K562 (cell line): ENCODE measurements around the gene ASRGL1. TPM values are rescaled to one million over a fixed set of nuclear protein-coding genes. Genes with fewer than 3 reads are reported as not detected.

ENCODE experiments used
- C11orf30 ChIP-seq: fragments of 450-650 bp; IDR thresholded peaks from 2 replicates; pipeline ENCODE4 v1.6.1; 2016; ENCODE audit warnings: low read depth, mild to moderate bottlenecking
- CBFA2T3 ChIP-seq: fragments of 450-650 bp; IDR thresholded peaks from 2 replicates; pipeline ENCODE4 v1.6.1; 2017
- CBX5 ChIP-seq: IDR thresholded peaks from 2 replicates; pipeline ENCODE4 v1.6.1; 2014; ENCODE audit warnings: low read depth, borderline replicate concordance
- FIP1L1 ChIP-seq: fragments of 200-400 bp; formaldehyde crosslinking; IDR thresholded peaks from 2 replicates; pipeline ENCODE4 v1.6.1; 2018; ENCODE audit warnings: mild to moderate bottlenecking, low read depth, low read length; ENCODE audit not compliant: poor library complexity, severe bottlenecking
- GABPB2 ChIP-seq: fragments of 250-450 bp; sonication (Bioruptor Pico); conservative IDR thresholded peaks from 2 replicates; pipeline ENCODE4 v1.5.1; 2021; ENCODE audit warnings: mild to moderate bottlenecking
- HIVEP1 ChIP-seq: fragments of 250-450 bp; sonication (Bioruptor Pico); IDR thresholded peaks from 2 replicates; pipeline ENCODE4 v1.4.0; 2020; ENCODE audit warnings: mild to moderate bottlenecking
- HMGN3 ChIP-seq: IDR thresholded peaks from 2 replicates; pipeline ENCODE4 v1.6.1; 2011; ENCODE audit warnings: borderline replicate concordance, low read depth, mild to moderate bottlenecking, mixed read lengths, low read length; ENCODE audit not compliant: insufficient read length; ENCODE audit errors: extremely low read depth
- IRF9 ChIP-seq: fragments of 450-650 bp; IDR thresholded peaks from 2 replicates; pipeline ENCODE4 v1.6.1; 2016; ENCODE audit warnings: missing biosample characterization, missing genetic modification characterization
- MCM5 ChIP-seq: fragments of 450-650 bp; IDR thresholded peaks from 2 replicates; pipeline ENCODE4 v1.6.1; 2016; ENCODE audit warnings: low read depth
- MYC ChIP-seq, 2 experiments: fragments of 250-450 bp in 1 of 2; sonication (Bioruptor Pico) in 1 of 2; IDR thresholded peaks; 2 replicates each; pipeline versions ENCODE4 v1.5.1 to v1.6.1; 2012 to 2021; ENCODE audit warnings: low read depth in 2 of 2, borderline replicate concordance in 1 of 2, improper control_type of control experiment in 1 of 2, low read length in 1 of 2, mild to moderate bottlenecking in 1 of 2, moderate library complexity in 1 of 2
- NELFE ChIP-seq: IDR thresholded peaks from 2 replicates; pipeline ENCODE4 v1.6.1; 2011; ENCODE audit warnings: mild to moderate bottlenecking; ENCODE audit not compliant: insufficient read depth, insufficient read length
- NR1H2 ChIP-seq: sonication (generic); formaldehyde crosslinking; IDR thresholded peaks from 2 replicates; pipeline ENCODE4 v1.4.0; 2020; ENCODE audit warnings: mild to moderate bottlenecking, missing genetic modification reagents
- NR4A1 ChIP-seq, 2 experiments: fragments of 250-450 bp in 1 of 2; fragments of 450-650 bp in 1 of 2; sonication (Bioruptor Pico) in 1 of 2; IDR thresholded peaks; 2 replicates each; pipeline versions ENCODE4 v1.4.0 to v1.6.1; 2016 to 2020; ENCODE audit warnings: mild to moderate bottlenecking in 2 of 2, missing compliant biosample characterization in 1 of 2, missing genetic modification characterization in 1 of 2, moderate library complexity in 1 of 2
- NRF1 ChIP-seq, 2 experiments: fragments of 450-650 bp; IDR thresholded peaks in 1 of 2; conservative IDR thresholded peaks in 1 of 2; 2 replicates each; pipeline ENCODE4 v1.6.1; 2014; ENCODE audit warnings: mild to moderate bottlenecking in 2 of 2
- PATZ1 ChIP-seq: fragments of 250-450 bp; sonication (Bioruptor Pico); IDR thresholded peaks from 2 replicates; pipeline ENCODE4 v1.5.0; 2020; ENCODE audit warnings: mild to moderate bottlenecking, borderline replicate concordance
- PTRF ChIP-seq: fragments of 450-650 bp; IDR thresholded peaks from 2 replicates; pipeline ENCODE4 v1.6.1; 2016; ENCODE audit warnings: mild to moderate bottlenecking, missing genetic modification characterization, missing compliant biosample characterization
- SMAD3 ChIP-seq: fragments of 450-650 bp; formaldehyde crosslinking; conservative IDR thresholded peaks from 2 replicates; pipeline ENCODE4 v1.4.0; 2020; ENCODE audit warnings: mild to moderate bottlenecking
- TARDBP ChIP-seq: fragments of 450-650 bp; IDR thresholded peaks from 2 replicates; pipeline ENCODE4 v1.6.1; 2016
- TFAM ChIP-seq: fragments of 250-450 bp; sonication (Bioruptor Pico); conservative IDR thresholded peaks from 2 replicates; pipeline ENCODE4 v1.5.0; 2021; ENCODE audit warnings: mild to moderate bottlenecking, moderate library complexity
- ZBTB8A ChIP-seq: fragments of 450-650 bp; IDR thresholded peaks from 2 replicates; pipeline ENCODE4 v1.6.1; 2018; ENCODE audit warnings: mild to moderate bottlenecking, moderate library complexity; ENCODE audit not compliant: partially characterized antibody
- ZC3H4 ChIP-seq: sonication (generic); formaldehyde crosslinking; IDR thresholded peaks from 2 replicates; pipeline ENCODE4 v1.9.0; 2021; ENCODE audit warnings: missing genetic modification reagents, borderline replicate concordance
- ZNF140 ChIP-seq: fragments of 250-450 bp; sonication (Bioruptor Pico); IDR thresholded peaks from 2 replicates; pipeline ENCODE4 v1.8.0; 2021; ENCODE audit warnings: moderate library complexity, mild to moderate bottlenecking, inconsistent platforms
- ZNF398 ChIP-seq: fragments of 250-450 bp; sonication (Bioruptor Pico); IDR thresholded peaks from 2 replicates; pipeline ENCODE4 v1.8.0; 2021; ENCODE audit warnings: moderate library complexity, mild to moderate bottlenecking, inconsistent platforms
- ZNF76 ChIP-seq: fragments of 250-450 bp; sonication (Bioruptor Pico); IDR thresholded peaks from 2 replicates; pipeline ENCODE4 v1.4.0; 2020; ENCODE audit warnings: mild to moderate bottlenecking, moderate library complexity, borderline replicate concordance
- polyA plus RNA-seq, 8 experiments: library from polyadenylated mRNA; depleted of rRNA in 4 of 8; stranded (reverse) in 5 of 8; unstranded in 3 of 8; fragments of >200 nt; fragmentation: Nextera tagmentation in 2 of 8; fragmentation: Illumina TruSeq in 1 of 8; extraction: Ambion mirVana in 2 of 8; extraction: Trizol in 1 of 8; gene quantifications; 2 replicates each; pipeline versions ENCODE4 v1.2.1 to v1.2.3, GENCODE V29; 2011 to 2014; ENCODE audit warnings: inconsistent platforms in 1 of 8, missing spikeins in 1 of 8
- total RNA-seq, 7 experiments: library from RNA; depleted of rRNA in 6 of 7; stranded (reverse); fragments of >200 nt in 6 of 7; fragmentation: Illumina TruSeq in 2 of 7; extraction: Trizol in 2 of 7; gene quantifications; 2 replicates each; pipeline versions ENCODE4 v1.2.1 to v1.2.3, GENCODE V29; 2011 to 2021; ENCODE audit warnings: low replicate concordance in 1 of 7

ASRGL1 gene
- total and polyA plus RNA-seq, 9 of the 15 experiments (the other 6 are each of a cell fraction or from before 2014, with no cell fraction given): 3.1 to 23.0 (median 11.2) TPM

- TF ChIP-seq TARDBP: no peak
- no peak for TF ChIP-seq NR1H2 (CRISPR knock-in tag)
- TF ChIP-seq CBX5: no peak
- TF ChIP-seq C11orf30: no peak
- TF ChIP-seq IRF9 (tag): no peak
- TF ChIP-seq SMAD3: peak; percentile 79; the same call in 1 of the 2 replicates
- peak; percentile 66; the same call in 1 of the 2 replicates for TF ChIP-seq PATZ1 (CRISPR knock-in tag)
- TF ChIP-seq GABPB2 (CRISPR knock-in tag): no peak
- no peak for TF ChIP-seq ZNF398 (CRISPR knock-in tag)
- TF ChIP-seq MCM5: no peak
- TF ChIP-seq HMGN3: no peak
- TF ChIP-seq NRF1 (conservative IDR thresholded peaks at IDR 0.05 in 1 of 2, IDR thresholded peaks at IDR 0.05 in 1 of 2): no peak
- no peak for TF ChIP-seq NELFE
- no peak for TF ChIP-seq MYC (IDR thresholded peaks at IDR 0.05; ENCODE audit: low read depth, low read length)
- peak; percentile 79; the same call in 1 of the 2 replicates for TF ChIP-seq MYC (CRISPR knock-in tag; IDR thresholded peaks at IDR 0.05; ENCODE audit: borderline replicate concordance, low read depth)
- no peak for TF ChIP-seq CBFA2T3
- no peak for TF ChIP-seq FIP1L1
- no peak for TF ChIP-seq NR4A1 (CRISPR knock-in tag; IDR thresholded peaks at IDR 0.05)
- peak; percentile 85 for TF ChIP-seq NR4A1 (tag; IDR thresholded peaks at IDR 0.05)
- peak; percentile 82; the same call in 1 of the 2 replicates for TF ChIP-seq PTRF (tag)
- peak; percentile 88 for TF ChIP-seq HIVEP1 (CRISPR knock-in tag)
- no peak for TF ChIP-seq TFAM (CRISPR knock-in tag)
- no peak for TF ChIP-seq ZBTB8A
- TF ChIP-seq ZNF76: peak; percentile 91; the same call in 1 of the 2 replicates
- TF ChIP-seq ZNF140: no peak
- no peak for TF ChIP-seq ZC3H4 (CRISPR knock-in tag)
These were observed 91.8 kb downstream of the ASRGL1 start (continued) for GRCh38 chr11:62428871-62429560.
